CD14-positive monocyte (primary cell): ENCODE results near the gene FAF2. TPM values are rescaled to one million over a fixed set of nuclear protein-coding genes. Genes with fewer than 3 reads are reported as not detected.

ENCODE experiments used
- DNase-seq, 3 donors: peaks; one replicate each; pipeline ENCODE4 v3.0.0-alpha.2; 2011 to 2022
- H2AFZ ChIP-seq: 2 replicates; pipeline ENCODE4 v1.6.0; 2012; ENCODE audit warnings: mild to moderate bottlenecking, low read depth, low read length, inconsistent platforms; ENCODE audit not compliant: insufficient read depth, poor library complexity, severe bottlenecking
- H3K27ac ChIP-seq, 2 donors: 1 replicate in 1 of 2; 2 replicates in 1 of 2; pipeline ENCODE4 v1.5.1; 2012 to 2013; ENCODE audit warnings: low read length in 2 of 2, control low read depth in 1 of 2, inconsistent platforms in 1 of 2, low read depth in 1 of 2, mild to moderate bottlenecking in 1 of 2
- H3K27me3 ChIP-seq, 2 donors: one replicate each; pipeline versions ENCODE4 v1.6.0 to v1.6.1; 2011 to 2013; ENCODE audit warnings: low read length in 2 of 2; ENCODE audit not compliant: control insufficient read depth in 2 of 2, insufficient read depth in 2 of 2
- H3K36me3 ChIP-seq, 2 donors: replicated peaks in 1 of 2; 1 replicate in 1 of 2; 2 replicates in 1 of 2; pipeline versions ENCODE4 v1.5.1 to v1.6.1; 2012 to 2013; ENCODE audit warnings: low read length in 2 of 2, control low read depth in 1 of 2, inconsistent platforms in 1 of 2, mild to moderate bottlenecking in 1 of 2; ENCODE audit not compliant: insufficient read depth in 2 of 2, control insufficient read depth in 1 of 2
- H3K4me1 ChIP-seq, 2 donors: 1 replicate in 1 of 2; 2 replicates in 1 of 2; pipeline versions ENCODE4 v1.5.1 to v1.6.1; 2012 to 2013; ENCODE audit warnings: low read length in 2 of 2, control low read depth in 1 of 2, inconsistent platforms in 1 of 2, mild to moderate bottlenecking in 1 of 2, moderate library complexity in 1 of 2; ENCODE audit not compliant: insufficient read depth in 2 of 2, control insufficient read depth in 1 of 2
- H3K4me2 ChIP-seq: replicated peaks from 2 replicates; pipeline ENCODE3; 2012; ENCODE audit warnings: low read length, moderate library complexity, mild to moderate bottlenecking; ENCODE audit not compliant: poor library complexity, severe bottlenecking; ENCODE audit errors: extremely low read depth
- H3K4me3 ChIP-seq, 3 experiments: fragments of 200-600 bp in 1 of 3; sonication (generic) in 1 of 3; replicated peaks in 1 of 3; 1 replicate in 2 of 3; 2 replicates in 1 of 3; pipeline ENCODE4 v1.5.1; 2011 to 2013; ENCODE audit warnings: low read length in 3 of 3, mild to moderate bottlenecking in 3 of 3, control low read depth in 2 of 3, low read depth in 2 of 3, inconsistent platforms in 1 of 3, moderate library complexity in 1 of 3
- H3K79me2 ChIP-seq: 2 replicates; pipeline ENCODE4 v1.6.0; 2012; ENCODE audit warnings: mild to moderate bottlenecking, control low read depth, inconsistent platforms, low read length, moderate library complexity; ENCODE audit not compliant: insufficient read depth
- H3K9ac ChIP-seq: 2 replicates; pipeline ENCODE4 v1.6.0; 2017; ENCODE audit warnings: low read length, mild to moderate bottlenecking; ENCODE audit not compliant: insufficient read depth, poor library complexity, severe bottlenecking
- H3K9me3 ChIP-seq, 2 donors: replicated peaks in 1 of 2; 1 replicate in 1 of 2; 2 replicates in 1 of 2; pipeline versions ENCODE4 v1.5.1 to v1.6.1; 2012 to 2013; ENCODE audit warnings: low read length in 2 of 2, control low read depth in 1 of 2; ENCODE audit not compliant: control insufficient read depth in 1 of 2, insufficient read depth in 1 of 2
- H4K20me1 ChIP-seq: 2 replicates; pipeline ENCODE4 v1.6.0; 2012; ENCODE audit warnings: mild to moderate bottlenecking, low read length, control low read depth, moderate library complexity; ENCODE audit not compliant: insufficient read depth
- H3K27ac Mint-ChIP-seq, 7 donors: one replicate each; pipeline ENCODE4 v1.8.0; 2020; ENCODE audit warnings: mild to moderate bottlenecking in 7 of 7, mixed read lengths in 7 of 7, moderate library complexity in 6 of 7, inconsistent platforms in 2 of 7
- H3K27me3 Mint-ChIP-seq, 3 donors: one replicate each; pipeline ENCODE4 v1.8.0; 2021 to 2022; ENCODE audit warnings: low read depth in 3 of 3, mild to moderate bottlenecking in 3 of 3, mixed read lengths in 3 of 3, moderate library complexity in 3 of 3, inconsistent platforms in 1 of 3
- H3K36me3 Mint-ChIP-seq, 2 donors: one replicate each; pipeline ENCODE4 v1.8.0; 2020; ENCODE audit warnings: mixed read lengths in 2 of 2, inconsistent platforms in 1 of 2, mild to moderate bottlenecking in 1 of 2
- H3K4me1 Mint-ChIP-seq: one replicate; pipeline ENCODE4 v1.8.0; 2020; ENCODE audit warnings: mild to moderate bottlenecking, mixed read lengths
- H3K4me3 Mint-ChIP-seq, 2 donors: one replicate each; pipeline ENCODE4 v1.8.0; 2020; ENCODE audit warnings: mild to moderate bottlenecking in 2 of 2, mixed read lengths in 2 of 2, moderate library complexity in 1 of 2
- H3K9me3 Mint-ChIP-seq, 7 donors: one replicate each; pipeline ENCODE4 v1.8.0; 2020 to 2022; ENCODE audit warnings: mixed read lengths in 7 of 7, mild to moderate bottlenecking in 6 of 7, moderate library complexity in 6 of 7, inconsistent platforms in 2 of 7
- CTCF ChIP-seq: fragments of 200-600 bp; IDR thresholded peaks from one replicate; pipeline ENCODE4 v1.8.0; 2022; ENCODE audit warnings: antibody characterized with exemption, mild to moderate bottlenecking
- WGBS: methylation state at CpG from one replicate; pipeline ENCODE4 v1.1.5; 2013; ENCODE audit warnings: missing lambda C conversion rate; ENCODE audit not compliant: insufficient coverage; 5-methylcytosine and 5-hydroxymethylcytosine counted together
- intact Hi-C, 2 donors: fragments of 100-400 bp; cut with micrococcal nuclease; formaldehyde crosslinking; loops; one replicate each; pipeline versions ENCODE4 v1.15.0 to v1.15.1; 2023
- polyA plus RNA-seq, 3 donors: library from polyadenylated mRNA; depleted of rRNA in 1 of 3; unstranded in 2 of 3; stranded (reverse) in 1 of 3; fragments of 300-500 nt in 2 of 3; fragments of >200 nt in 1 of 3; fragmentation: Illumina TruSeq in 2 of 3; gene quantifications; 1 replicate in 2 of 3; 2 replicates in 1 of 3; pipeline ENCODE4 v1.2.3, GENCODE V29; 2012 to 2021

FAF2 gene
- polyA plus RNA-seq, 3 donors = 11.5 to 14.8 (median 12.2) TPM

- no peaks in the 10 kb centered on the region for H3K27me3 ChIP-seq
- DNase-seq = no peak
- Mint-ChIP-seq H3K27ac (peak overlapping the region in 2 of 7 donors; percentile 25 to 30), H3K27me3 (peaks cover under 1 to 2% (median 1%) of the 10 kb centered on the region in 3 donors), H3K9me3 (no peaks in the 10 kb centered on the region), H3K4me1 (peaks cover 60% of the 10 kb centered on the region), H3K36me3 (peaks cover 0 to 12% of the 10 kb centered on the region in 2 donors), H3K4me3 (no peak overlapping the region)
- H3K36me3 ChIP-seq = no peaks in the 10 kb centered on the region
- TF ChIP-seq CTCF = no peak
- H3K4me3 ChIP-seq = no peak overlapping the region
- H2AFZ ChIP-seq = no peak overlapping the region
- H4K20me1 ChIP-seq = no peaks in the 10 kb centered on the region
- intact Hi-C loops = loop anchor here in 1 of 2 donors (10.0 kb wide), 1 partner anchor 349 kb away; the partner anchor contains the start of gene HK3
- H3K4me1 ChIP-seq = peaks cover 49 to 72% of the 10 kb centered on the region in 2 donors
- peaks cover 37% of the 10 kb centered on the region for H3K79me2 ChIP-seq
- no peak overlapping the region for H3K9ac ChIP-seq
- no peaks in the 10 kb centered on the region for H3K9me3 ChIP-seq
- no peak overlapping the region for H3K4me2 ChIP-seq
- 100% methylated on average over 4 of the region's 6 CpGs for WGBS
- H3K27ac ChIP-seq = no peak overlapping the region
Measured at GRCh38 chr5:176545388-176545736, 97.2 kb downstream of the FAF2 start.

DNA sequence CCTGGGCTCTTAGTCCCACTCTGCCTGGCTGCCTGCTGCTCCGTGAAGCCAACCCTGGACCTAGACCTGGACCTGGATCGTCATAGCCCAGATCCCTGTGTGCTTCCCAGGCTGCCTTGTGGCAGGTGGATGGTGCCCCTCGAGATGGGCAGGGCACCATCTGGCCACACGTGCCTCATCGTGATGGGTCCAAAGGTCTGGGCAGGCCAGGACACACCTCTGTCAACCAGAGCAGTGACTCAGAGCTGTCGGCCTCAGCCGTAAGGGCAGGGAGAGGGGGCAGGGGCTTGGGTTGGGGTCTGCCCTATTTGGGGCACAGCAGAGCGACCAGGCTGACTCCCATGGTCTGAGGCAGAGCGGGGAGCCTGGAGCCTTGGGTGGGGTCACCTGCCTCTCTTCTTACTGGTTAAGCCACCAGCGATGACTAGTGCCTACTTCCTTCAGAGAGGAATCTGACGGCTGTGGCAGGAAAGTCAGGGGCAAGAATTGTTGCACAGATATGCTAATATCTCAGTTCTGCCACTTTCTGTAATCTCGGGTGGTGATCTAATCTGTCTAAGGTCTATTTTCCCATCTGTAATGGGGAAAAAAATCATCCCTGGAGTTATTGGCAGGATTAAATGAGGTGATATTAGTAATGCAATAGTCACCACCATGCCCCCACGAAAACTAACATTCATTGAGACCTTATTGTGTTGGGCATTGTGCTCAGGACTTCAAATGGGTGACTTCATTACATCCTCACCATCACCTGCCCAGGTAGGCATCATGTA is 97.7 kb downstream of the FAF2 start:
- no peaks in the 10 kb centered on the region for H4K20me1 ChIP-seq
- intact Hi-C loops = loop anchor here in 1 of 2 donors (10.0 kb wide), 1 partner anchor 349 kb away; the partner anchor contains the start of gene HK3
- Mint-ChIP-seq H3K27me3 (peaks cover 1 to 7% (median 3%) of the 10 kb centered on the region in 3 donors), H3K4me1 (peaks cover 60% of the 10 kb centered on the region), H3K4me3 (no peak overlapping the region), H3K36me3 (peaks cover 0 to 12% of the 10 kb centered on the region in 2 donors), H3K27ac (peak overlapping the region in 2 of 7 donors; percentile 25 to 40), H3K9me3 (no peaks in the 10 kb centered on the region)
- no peak overlapping the region for H3K4me2 ChIP-seq
- DNase-seq = no peak
- no peaks in the 10 kb centered on the region for H3K36me3 ChIP-seq
- no peaks in the 10 kb centered on the region for H3K9me3 ChIP-seq
- no peak overlapping the region for H3K9ac ChIP-seq
- peaks cover 31% of the 10 kb centered on the region for H3K79me2 ChIP-seq
- H3K4me1 ChIP-seq = peaks cover 48 to 72% of the 10 kb centered on the region in 2 donors
- peaks cover 0 to 3% of the 10 kb centered on the region in 2 donors for H3K27me3 ChIP-seq
- WGBS = 76% methylated on average over 6 of the region's 13 CpGs
- TF ChIP-seq CTCF = no peak
- no peak overlapping the region for H3K4me3 ChIP-seq
- no peak overlapping the region for H3K27ac ChIP-seq
- no peak overlapping the region for H2AFZ ChIP-seq
